Adrenal gland (tissue), 12 donors: ENCODE measurements around the gene SLC1A2. TPM values are rescaled to one million over a fixed set of nuclear protein-coding genes. Genes with fewer than 3 reads are reported as not detected.
A peak's percentile ranks its signal among the peaks of the same experiment; 100 is the strongest.

ENCODE experiments used
- DNase-seq, 7 donors: peaks; one replicate each; pipeline ENCODE4 v3.0.0-alpha.2; 2019 to 2020
- H3K27ac ChIP-seq, 5 donors: fragments of 200-600 bp; sonication (generic) in 4 of 5; 1 replicate in 3 of 5; 2 replicates in 2 of 5; pipeline versions ENCODE4 v1.5.1 to v1.8.0; 2016 to 2020; ENCODE audit warnings: mild to moderate bottlenecking in 1 of 5
- H3K27me3 ChIP-seq: fragments of 200-600 bp; 2 replicates; pipeline ENCODE4 v1.8.0; 2021
- H3K36me3 ChIP-seq, 2 donors: fragments of 200-600 bp; replicated peaks in 1 of 2; 1 replicate in 1 of 2; 2 replicates in 1 of 2; pipeline versions ENCODE4 v1.5.1 to v1.8.0; 2018 to 2022
- H3K4me1 ChIP-seq, 2 donors: fragments of 200-600 bp; replicated peaks in 1 of 2; 1 replicate in 1 of 2; 2 replicates in 1 of 2; pipeline versions ENCODE4 v1.5.1 to v1.8.0; 2018 to 2021
- H3K4me3 ChIP-seq, 4 donors: fragments of 200-600 bp; sonication (generic) in 3 of 4; one replicate each; pipeline ENCODE4 v1.5.1; 2016 to 2018
- H3K9me3 ChIP-seq, 3 donors: fragments of 200-600 bp; sonication (generic) in 1 of 3; replicated peaks in 1 of 3; 1 replicate in 2 of 3; 2 replicates in 1 of 3; pipeline versions ENCODE4 v1.5.1 to v1.8.0; 2016 to 2021
- POLR2A ChIP-seq, 2 donors: fragments of 450-650 bp; IDR thresholded peaks; one replicate each; pipeline ENCODE4 v1.6.1; 2017; ENCODE audit warnings: antibody characterized with exemption in 2 of 2, mild to moderate bottlenecking in 2 of 2, moderate library complexity in 1 of 2
- WGBS, 4 donors: extraction: QIAGEN DNeasy Blood & Tissue Kit in 2 of 4; methylation state at CpG; one replicate each; pipeline versions ENCODE4 v1.1.5 to v1.1.7; 2013 to 2017; 5-methylcytosine and 5-hydroxymethylcytosine counted together
- intact Hi-C, 2 donors: fragments of 100-400 bp; cut with DNase I; formaldehyde crosslinking; loops; one replicate each; pipeline versions ENCODE4 v1.14.1 to v1.15.0; 2022 to 2023
- polyA plus RNA-seq, 3 donors: library from polyadenylated mRNA; stranded (reverse); fragments of 200-250 nt in 2 of 3; fragments of 350-450 nt in 1 of 3; fragmentation: Illumina TruSeq in 1 of 3; extraction: RNeasy Lipid Tissue Mini Kit (QIAGEN cat#74804) in 1 of 3; gene quantifications; one replicate each; pipeline ENCODE4 v1.2.3, GENCODE V29; 2013 to 2014
- total RNA-seq, 9 donors: library from RNA; depleted of rRNA in 4 of 9; stranded (reverse); fragments of >200 nt in 4 of 9; fragments of 120-200 nt in 1 of 9; fragmentation: NEBNext Ultra II Directional in 1 of 9; extraction: Animal tissue kit (Norgen Biotek cat#: 25700) in 1 of 9; gene quantifications; one replicate each; pipeline versions ENCODE4 v1.1.0 to v1.2.4, GENCODE V29; 2013 to 2023
- TF ChIP-seq, protein P1 (sequence below), 6 experiments: fragments of 450-650 bp in 4 of 6; fragments of 200-600 bp in 2 of 6; sonication (generic) in 1 of 6; IDR thresholded peaks; 1 replicate in 5 of 6; 2 replicates in 1 of 6; pipeline versions ENCODE4 v1.5.1 to v1.8.0; 2016 to 2021; ENCODE audit warnings: antibody characterized with exemption in 6 of 6, mild to moderate bottlenecking in 2 of 6, moderate library complexity in 1 of 6
- donor health status: healthy with polysubstance abuse.
- donor health status: Bipolar disorder and iron deficiency.
- donor health status: DM: yes; HTN: yes; CAD: no.
- donor health status: DM: no; HTN: no; CAD: no.
- donor health status: DM: no; HTN: no; CAD: no.
- donor health status: DM: yes; HTN: yes; CAD: no.

SLC1A2 gene
- total and polyA plus RNA-seq, 12 donors: 1.4 to 517 (median 8.7) TPM

- 62 to 75% (median 69%) methylated on average over 1 of the region's 1 CpG for WGBS, 4 donors
- Histone ChIP-seq H3K36me3 (no peaks in the 10 kb centered on the region), H3K27ac (peak overlapping the region; percentile 47 to 90 (median 85)), H3K9me3 (no peaks in the 10 kb centered on the region), H3K4me1 (peaks cover 17 to 24% of the 10 kb centered on the region in 2 donors), H3K4me3 (no peak overlapping the region), H3K27me3 (no peaks in the 10 kb centered on the region)
- no peak for DNase-seq
- intact Hi-C loops: no loop called here
- TF ChIP-seq, protein P1, sequence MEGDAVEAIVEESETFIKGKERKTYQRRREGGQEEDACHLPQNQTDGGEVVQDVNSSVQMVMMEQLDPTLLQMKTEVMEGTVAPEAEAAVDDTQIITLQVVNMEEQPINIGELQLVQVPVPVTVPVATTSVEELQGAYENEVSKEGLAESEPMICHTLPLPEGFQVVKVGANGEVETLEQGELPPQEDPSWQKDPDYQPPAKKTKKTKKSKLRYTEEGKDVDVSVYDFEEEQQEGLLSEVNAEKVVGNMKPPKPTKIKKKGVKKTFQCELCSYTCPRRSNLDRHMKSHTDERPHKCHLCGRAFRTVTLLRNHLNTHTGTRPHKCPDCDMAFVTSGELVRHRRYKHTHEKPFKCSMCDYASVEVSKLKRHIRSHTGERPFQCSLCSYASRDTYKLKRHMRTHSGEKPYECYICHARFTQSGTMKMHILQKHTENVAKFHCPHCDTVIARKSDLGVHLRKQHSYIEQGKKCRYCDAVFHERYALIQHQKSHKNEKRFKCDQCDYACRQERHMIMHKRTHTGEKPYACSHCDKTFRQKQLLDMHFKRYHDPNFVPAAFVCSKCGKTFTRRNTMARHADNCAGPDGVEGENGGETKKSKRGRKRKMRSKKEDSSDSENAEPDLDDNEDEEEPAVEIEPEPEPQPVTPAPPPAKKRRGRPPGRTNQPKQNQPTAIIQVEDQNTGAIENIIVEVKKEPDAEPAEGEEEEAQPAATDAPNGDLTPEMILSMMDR (IDR thresholded peaks at IDR 0.05): no peak
- TF ChIP-seq POLR2A (IDR thresholded peaks at IDR 0.05): no peak
Observed at GRCh38 chr11:35275786-35276170, 143.6 kb downstream of the SLC1A2 start.

- Histone ChIP-seq H3K4me3 (no peak overlapping the region), H3K9me3 (no peaks in the 10 kb centered on the region), H3K27ac (peak overlapping the region; percentile 47 to 90 (median 85)), H3K36me3 (no peaks in the 10 kb centered on the region), H3K4me1 (peaks cover 17 to 24% of the 10 kb centered on the region in 2 donors), H3K27me3 (no peaks in the 10 kb centered on the region)
- WGBS, 4 donors: 34 to 47% (median 42%) methylated on average over 6 of the region's 6 CpGs
- DNase-seq: peak; percentile 85 to 94 (median 90)
- intact Hi-C loops: no loop called here
- no peak for TF ChIP-seq POLR2A (IDR thresholded peaks at IDR 0.05)
- TF ChIP-seq, protein P1 (IDR thresholded peaks at IDR 0.05): peak in 1 of 6 experiments; percentile 26
Observed at GRCh38 chr11:35274909-35275785, 144.2 kb downstream of the SLC1A2 start.

GRCh38 chr11:35272391-35272902 is 146.9 kb downstream of the SLC1A2 start:
- no peak for TF ChIP-seq POLR2A (IDR thresholded peaks at IDR 0.05)
- TF ChIP-seq, protein P1 (IDR thresholded peaks at IDR 0.05): no peak
- Histone ChIP-seq H3K4me3 (no peak overlapping the region), H3K36me3 (no peaks in the 10 kb centered on the region), H3K9me3 (no peaks in the 10 kb centered on the region), H3K27me3 (no peaks in the 10 kb centered on the region), H3K4me1 (peaks cover 17 to 24% of the 10 kb centered on the region in 2 donors), H3K27ac (no peak overlapping the region)
- intact Hi-C loops: no loop called here
- WGBS, 4 donors: 79 to 88% (median 83%) methylated on average over 5 of the region's 5 CpGs
- DNase-seq: no peak

DNA sequence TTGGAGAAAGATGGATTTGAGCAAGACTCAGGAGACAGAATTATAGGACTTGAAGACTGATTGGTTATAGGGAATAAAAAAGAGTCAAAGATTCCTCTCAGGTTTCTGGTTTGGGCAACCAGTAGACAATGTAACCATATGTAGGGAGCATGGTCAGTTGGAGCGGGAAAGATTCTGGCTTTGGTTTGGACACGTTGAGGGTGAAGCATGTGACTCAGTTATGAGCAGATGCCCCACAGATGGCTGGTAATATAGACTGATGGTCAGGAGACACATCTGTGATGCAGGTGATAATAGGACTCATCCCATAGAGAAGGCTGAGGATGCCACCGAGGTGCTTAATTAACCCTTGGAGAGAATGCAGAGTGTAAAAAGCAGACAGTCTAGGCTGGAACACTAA is 148.3 kb downstream of the SLC1A2 start:
- H3K4me3 ChIP-seq: no peak overlapping the region
- 91 to 97% (median 96%) methylated on average over 3 of the region's 3 CpGs for WGBS, 4 donors
- H3K4me1 ChIP-seq: peaks cover 11 to 14% of the 10 kb centered on the region in 2 donors
- no peaks in the 10 kb centered on the region for H3K36me3 ChIP-seq
- DNase-seq: no peak
- intact Hi-C loops: no loop called here
- TF ChIP-seq POLR2A (IDR thresholded peaks at IDR 0.05): no peak
- TF ChIP-seq, protein P1 (IDR thresholded peaks at IDR 0.05): no peak
- H3K27me3 ChIP-seq: no peaks in the 10 kb centered on the region
- H3K9me3 ChIP-seq: no peaks in the 10 kb centered on the region
- no peak overlapping the region for H3K27ac ChIP-seq
